Embryonic facial prominence (tissue), 1 donor: ENCODE results near the gene ADCY2.

Source experiments
- DNase-seq: peaks from one replicate; pipeline ENCODE4 v3.0.0-alpha.2; 2016; ENCODE audit errors: extremely low spot score

Gene ADCY2

GRCh38 chr5:7395947-7396712 lies at the start of gene ADCY2:
ADCY2 (plus strand) TSS chr5:7396138; CDS start chr5:7396297, 159 bp downstream.
- no peak for DNase-seq

GRCh38 chr5:7347377-7347776 lies 48.6 kb upstream of the ADCY2 start:
- no peak for DNase-seq

DNA sequence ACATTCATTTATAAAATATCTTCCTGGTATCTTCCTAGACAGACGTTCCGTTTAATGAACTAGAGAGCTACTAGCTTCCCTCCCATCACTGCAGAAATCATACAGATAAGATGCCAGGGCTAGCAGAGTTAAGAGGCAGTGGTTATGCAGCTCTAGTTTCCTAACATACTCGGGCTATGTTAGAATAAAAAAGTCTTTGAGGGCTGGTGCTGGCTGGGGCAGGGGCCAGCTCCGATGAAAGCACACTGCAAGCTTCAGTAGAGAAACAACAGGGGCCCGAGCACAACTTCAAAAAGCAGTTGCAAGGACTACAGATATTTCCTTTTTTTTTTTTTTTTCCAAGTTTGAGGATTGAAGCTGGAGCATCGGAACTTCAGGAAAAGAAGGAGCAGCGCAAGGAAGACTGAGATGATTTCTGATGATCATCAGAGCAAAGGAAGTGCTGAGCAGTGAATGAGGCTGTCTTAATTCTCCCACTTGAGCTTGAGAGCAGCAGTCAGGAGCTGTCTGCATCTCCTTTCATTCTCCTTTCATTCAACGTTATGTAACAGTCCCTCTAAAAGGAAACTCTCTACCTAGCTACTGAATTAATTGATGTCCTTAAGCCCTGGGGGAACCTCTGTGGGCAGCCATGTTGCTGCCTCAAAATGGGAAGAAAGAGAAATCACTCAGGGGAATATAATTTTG lies 47.6 kb upstream of the ADCY2 start:
- DNase-seq: no peak

- DNase-seq: no peak
Measured at GRCh38 chr5:7361593-7361992, 34.3 kb upstream of the ADCY2 start.

- DNase-seq: no peak
Measured at GRCh38 chr5:7363067-7363677, 32.8 kb upstream of the ADCY2 start.

DNA sequence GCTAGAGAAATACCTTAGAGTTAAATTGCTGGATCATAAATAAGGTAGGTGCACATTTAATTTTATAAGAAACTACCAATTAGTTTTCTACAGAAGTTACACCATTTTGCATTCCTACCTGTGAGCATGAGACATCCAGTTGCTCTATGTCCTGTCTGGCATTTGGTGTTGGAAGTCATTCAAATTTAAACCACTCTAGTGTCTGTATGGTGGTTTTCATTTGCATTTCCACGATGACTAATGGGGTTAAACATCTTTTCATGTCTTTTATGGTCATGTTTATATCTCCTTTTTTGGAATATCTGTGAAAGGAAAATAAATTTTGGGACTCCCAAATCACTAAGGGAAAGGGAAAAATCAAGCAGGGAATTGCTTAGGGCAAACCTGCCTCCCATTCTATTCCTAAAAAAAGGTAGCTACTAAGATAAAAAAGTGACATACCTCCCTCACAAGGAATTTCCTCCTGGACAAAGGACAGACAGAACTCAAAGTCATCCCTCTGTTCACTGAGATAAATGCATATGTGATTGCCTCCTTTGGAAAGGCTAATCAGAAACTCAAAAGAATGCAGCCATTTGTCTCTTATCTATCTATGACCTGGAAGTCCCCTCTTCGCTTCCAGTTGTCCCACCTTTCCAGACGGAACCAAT lies 31.6 kb upstream of the ADCY2 start:
- no peak for DNase-seq

GRCh38 chr5:7367780-7368179 lies 28.2 kb upstream of the ADCY2 start:
- no peak for DNase-seq

DNA sequence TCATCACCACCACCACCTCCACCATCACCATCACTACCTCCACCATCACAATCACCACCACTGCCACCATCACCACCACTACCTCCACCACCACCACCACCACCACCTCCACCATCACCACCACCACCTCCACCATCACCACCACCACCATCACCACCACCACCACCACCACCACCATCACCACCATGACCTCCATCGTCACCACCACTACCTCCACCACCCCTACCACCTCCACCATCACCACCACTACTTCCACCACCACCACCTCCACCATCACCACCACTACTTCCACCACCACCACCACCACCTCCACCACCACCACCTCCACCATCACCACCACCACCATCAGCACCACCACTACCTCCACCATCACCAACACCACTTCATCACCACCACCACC lies 23.5 kb upstream of the ADCY2 start:
- DNase-seq: no peak

DNA sequence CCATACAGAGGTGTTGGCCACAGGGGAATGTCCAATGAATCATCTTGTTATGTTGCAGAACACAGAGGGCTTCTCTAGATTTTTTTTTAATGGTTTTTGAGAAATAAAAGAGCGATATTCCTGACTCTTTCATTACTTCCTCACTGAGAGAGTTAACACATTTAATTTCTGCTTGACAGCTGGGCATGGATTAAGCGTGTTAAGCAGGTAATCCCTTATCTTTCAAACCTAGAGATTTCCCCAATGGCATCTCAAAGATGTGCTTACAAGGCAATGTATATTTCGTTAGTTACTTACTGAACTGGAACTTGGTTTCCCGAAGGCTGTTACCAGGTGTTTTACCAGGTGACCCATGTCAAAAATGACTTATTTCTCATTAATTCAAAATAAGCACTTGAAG lies 21.8 kb upstream of the ADCY2 start:
- DNase-seq: no peak

DNA sequence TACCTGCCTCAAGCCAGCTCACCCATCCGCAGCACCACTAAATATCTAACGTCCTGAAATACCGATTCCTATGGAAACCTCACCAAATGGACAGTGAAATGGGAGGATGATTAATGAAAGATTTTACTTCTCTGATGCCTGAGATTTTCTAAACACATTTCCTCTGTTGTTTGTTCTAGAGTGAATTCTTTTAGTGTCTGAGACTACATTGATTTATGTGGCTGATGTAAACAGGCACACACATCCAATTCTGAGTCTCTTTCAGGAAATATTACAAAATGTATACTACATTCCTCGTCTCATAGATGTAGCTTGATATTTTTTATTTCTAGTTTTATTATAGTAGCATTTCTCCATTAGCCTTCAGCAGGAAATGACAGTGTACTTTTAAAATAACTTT lies 20.5 kb upstream of the ADCY2 start:
- DNase-seq: no peak

- no peak for DNase-seq
Measured at GRCh38 chr5:7376871-7377270, 19.1 kb upstream of the ADCY2 start.

DNA sequence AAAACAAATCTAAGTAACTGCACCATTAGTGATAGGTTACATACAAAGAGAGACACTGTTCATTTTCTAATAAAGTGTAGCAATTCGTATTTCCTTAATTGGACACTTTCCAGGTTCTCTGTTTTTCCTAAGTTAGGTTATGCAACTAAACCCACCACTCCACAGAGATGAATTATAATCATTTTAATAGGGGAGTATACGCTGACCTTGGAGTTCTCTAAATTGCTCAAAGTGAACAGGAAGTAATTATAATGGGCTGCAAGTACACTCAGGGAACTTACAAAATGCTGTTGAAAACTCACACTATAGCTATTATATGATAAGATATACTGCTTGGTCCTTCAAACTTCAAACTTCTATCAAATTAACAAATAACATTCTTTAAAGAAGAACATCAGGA lies 18.2 kb upstream of the ADCY2 start:
- DNase-seq: no peak

- no peak for DNase-seq
Measured at GRCh38 chr5:7382588-7382987, 13.3 kb upstream of the ADCY2 start.

GRCh38 chr5:7385681-7386080 lies 10.3 kb upstream of the ADCY2 start:
- DNase-seq: no peak

- DNase-seq: no peak
Measured at GRCh38 chr5:7388553-7388952, 7.4 kb upstream of the ADCY2 start.

DNA sequence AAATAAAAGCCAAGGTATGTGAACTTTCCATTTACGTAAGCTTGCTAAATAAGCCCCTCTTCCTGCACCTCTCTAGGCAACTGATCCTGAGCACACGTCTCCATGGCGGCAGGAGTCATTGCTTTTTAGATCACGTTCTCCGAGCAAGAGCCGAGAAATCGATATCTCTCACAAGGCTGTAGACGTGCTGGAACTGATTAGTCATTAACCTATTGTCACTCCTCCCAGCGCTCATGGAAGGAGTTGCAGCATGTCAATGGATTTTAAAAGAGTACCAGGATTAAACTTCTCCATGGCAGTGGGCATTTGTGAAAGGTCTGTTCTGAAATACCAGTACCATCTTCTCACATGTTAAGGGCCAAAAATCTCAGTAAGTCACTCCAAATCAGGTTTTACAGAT lies 4.7 kb upstream of the ADCY2 start:
- DNase-seq: no peak

GRCh38 chr5:7391814-7392692 lies 3.9 kb upstream of the ADCY2 start:
- no peak for DNase-seq

DNA sequence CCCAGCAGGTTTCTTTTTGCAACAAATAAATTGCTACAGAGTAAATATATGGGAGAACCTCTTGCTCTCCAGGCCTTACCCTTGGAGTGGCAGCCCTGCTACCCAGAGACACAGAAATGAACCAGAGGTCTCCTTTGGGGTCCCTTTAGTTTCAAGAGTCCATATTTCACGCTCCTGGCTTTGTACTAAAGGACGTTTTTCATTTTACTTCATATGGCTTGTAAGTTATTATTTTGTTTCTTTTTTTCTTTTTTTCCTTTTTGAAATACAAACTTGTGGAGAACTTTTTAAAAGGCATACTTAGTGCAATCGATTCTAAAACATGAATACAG lies 3.3 kb upstream of the ADCY2 start:
- DNase-seq: no peak

GRCh38 chr5:7393921-7394799 lies 1.8 kb upstream of the ADCY2 start:
- DNase-seq: no peak

DNA sequence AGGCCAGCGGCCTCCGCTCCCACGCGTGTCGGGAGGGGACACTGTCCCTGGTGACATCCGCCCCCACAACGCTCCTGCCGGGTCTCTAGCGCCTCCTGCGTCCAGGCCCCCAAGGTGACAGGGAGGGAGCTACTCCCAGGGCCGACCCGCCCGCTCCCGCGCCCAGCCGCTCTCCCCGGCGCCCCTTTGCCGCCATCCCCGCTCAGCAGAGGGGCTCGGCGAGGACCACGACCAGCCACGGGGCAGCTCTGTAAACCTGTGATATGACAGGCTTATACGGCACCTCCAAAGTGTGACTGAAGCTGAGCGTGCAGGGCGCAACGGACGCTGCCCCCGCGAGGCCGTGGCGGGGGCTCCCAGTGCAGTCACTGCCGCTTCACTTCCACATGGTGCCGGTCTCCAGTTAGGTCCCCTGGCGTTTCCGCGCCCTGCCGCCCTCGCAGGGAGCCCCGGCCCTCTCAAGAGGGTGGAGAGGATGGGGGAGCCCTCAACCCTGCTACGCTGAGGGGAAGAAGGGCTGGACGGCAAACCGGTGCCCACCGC lies 978 bp upstream of the ADCY2 start:
- DNase-seq: no peak
